HG03432 (cell line): ENCODE results near the gene MYO18B.

Experiments used
- ATAC-seq: cut with Tn5 transposase; IDR thresholded peaks from one replicate; pipeline ENCODE4 v1.9.1; 2021; ENCODE audit warnings: mild to moderate bottlenecking, moderate library complexity; ENCODE audit not compliant: unreplicated experiment

The MYO18B gene

GRCh38 chr22:25774575-25775026 lies 32.6 kb downstream of the MYO18B start:
- no peak for ATAC-seq

GRCh38 chr22:25775531-25775930 lies 33.5 kb downstream of the MYO18B start:
- no peak for ATAC-seq

- no peak for ATAC-seq
These were observed 35.4 kb downstream of the MYO18B start for GRCh38 chr22:25777411-25777810.

GRCh38 chr22:25777870-25778269 lies 35.9 kb downstream of the MYO18B start:
- no peak for ATAC-seq

GRCh38 chr22:25779426-25779825 lies 37.4 kb downstream of the MYO18B start:
- ATAC-seq = no peak

GRCh38 chr22:25779890-25780289 lies 37.9 kb downstream of the MYO18B start:
- no peak for ATAC-seq

- no peak for ATAC-seq
These were observed 38.7 kb downstream of the MYO18B start for GRCh38 chr22:25780673-25781072.

GRCh38 chr22:25781801-25782200 lies 39.8 kb downstream of the MYO18B start:
- ATAC-seq = no peak

GRCh38 chr22:25782831-25783230 lies 40.8 kb downstream of the MYO18B start:
- no peak for ATAC-seq

GRCh38 chr22:25783856-25784255 lies 41.9 kb downstream of the MYO18B start:
- no peak for ATAC-seq

GRCh38 chr22:25786165-25786564 lies 44.2 kb downstream of the MYO18B start:
- ATAC-seq = no peak

- no peak for ATAC-seq
These were observed 49.6 kb downstream of the MYO18B start for GRCh38 chr22:25791556-25791955.

GRCh38 chr22:25795478-25795877 lies 53.5 kb downstream of the MYO18B start:
- no peak for ATAC-seq

- ATAC-seq = no peak
These were observed 55.7 kb downstream of the MYO18B start for GRCh38 chr22:25797498-25798290.

GRCh38 chr22:25800766-25801165 lies 58.8 kb downstream of the MYO18B start:
- ATAC-seq = no peak

- no peak for ATAC-seq
These were observed 60.0 kb downstream of the MYO18B start for GRCh38 chr22:25802018-25802417.

- ATAC-seq = no peak
These were observed 62.7 kb downstream of the MYO18B start for GRCh38 chr22:25804676-25805075.

- no peak for ATAC-seq
These were observed 64.6 kb downstream of the MYO18B start for GRCh38 chr22:25806579-25806978.

- ATAC-seq = no peak
These were observed 72.7 kb downstream of the MYO18B start for GRCh38 chr22:25814685-25815084.

GRCh38 chr22:25815561-25815960 lies 73.6 kb downstream of the MYO18B start:
- ATAC-seq = no peak

GRCh38 chr22:25816522-25817059 lies 74.6 kb downstream of the MYO18B start:
- ATAC-seq = no peak

GRCh38 chr22:25817092-25817943 lies 75.3 kb downstream of the MYO18B start:
- no peak for ATAC-seq
